Astrocyte (in vitro differentiated cells and primary cell): ENCODE measurements around the gene HLA-A. TPM values are rescaled to one million over a fixed set of nuclear protein-coding genes. Genes with fewer than 3 reads are reported as not detected.

Source experiments
- DNase-seq: peaks from one replicate; pipeline ENCODE4 v3.0.0-alpha.2; 2010; ENCODE audit warnings: low read depth
- FAIRE-seq: peaks from 2 replicates; lab custom pipeline; 2011; peaks lifted over from hg19 to GRCh38; lab: Jason Lieb, UNC
- H2AFZ ChIP-seq: 2 replicates; pipeline ENCODE4 v1.6.0; 2012; ENCODE audit warnings: low read depth, low read length, inconsistent platforms
- H3K27ac ChIP-seq: 2 replicates; pipeline ENCODE4 v1.5.1; 2011; ENCODE audit warnings: low read depth, low read length, inconsistent platforms
- H3K27me3 ChIP-seq: 2 replicates; pipeline ENCODE4 v1.6.0; 2011; ENCODE audit warnings: low read length, inconsistent platforms; ENCODE audit not compliant: insufficient read depth
- H3K36me3 ChIP-seq: 2 replicates; pipeline ENCODE4 v1.5.1; 2011; ENCODE audit warnings: low read length, inconsistent platforms; ENCODE audit not compliant: insufficient read depth
- H3K4me1 ChIP-seq: 2 replicates; pipeline ENCODE4 v1.5.1; 2011; ENCODE audit warnings: low read length, inconsistent platforms; ENCODE audit not compliant: insufficient read depth
- H3K4me2 ChIP-seq: 2 replicates; pipeline ENCODE4 v1.6.0; 2012; ENCODE audit warnings: low read length, inconsistent platforms
- H3K4me3 ChIP-seq: 2 replicates; pipeline ENCODE4 v1.5.1; 2011; ENCODE audit warnings: low read depth, mild to moderate bottlenecking, low read length, inconsistent platforms; ENCODE audit not compliant: insufficient read depth
- H3K79me2 ChIP-seq: 2 replicates; pipeline ENCODE4 v1.6.0; 2012; ENCODE audit warnings: mild to moderate bottlenecking, low read length, inconsistent platforms; ENCODE audit not compliant: insufficient read depth
- H3K9ac ChIP-seq: 2 replicates; pipeline ENCODE4 v1.6.0; 2012; ENCODE audit warnings: mild to moderate bottlenecking, low read length, inconsistent platforms
- H3K9me3 ChIP-seq: 2 replicates; pipeline ENCODE4 v1.5.1; 2012; ENCODE audit warnings: low read depth, mild to moderate bottlenecking, low read length, inconsistent platforms; ENCODE audit not compliant: insufficient read depth
- H4K20me1 ChIP-seq: 2 replicates; pipeline ENCODE4 v1.6.0; 2012; ENCODE audit warnings: low read length, inconsistent platforms; ENCODE audit not compliant: insufficient read depth
- H3K27ac Mint-ChIP-seq: one replicate; pipeline ENCODE4 v1.8.0; 2021; ENCODE audit warnings: mild to moderate bottlenecking, mixed read lengths; ENCODE audit not compliant: unreplicated experiment
- H3K27me3 Mint-ChIP-seq: one replicate; pipeline ENCODE4 v1.8.0; 2021; ENCODE audit warnings: low read depth, mixed read lengths; ENCODE audit not compliant: unreplicated experiment
- H3K36me3 Mint-ChIP-seq: one replicate; pipeline ENCODE4 v1.8.0; 2021; ENCODE audit warnings: low read depth, mixed read lengths; ENCODE audit not compliant: unreplicated experiment
- H3K4me1 Mint-ChIP-seq: one replicate; pipeline ENCODE4 v1.8.0; 2021; ENCODE audit warnings: low read depth, mixed read lengths; ENCODE audit not compliant: unreplicated experiment
- H3K4me3 Mint-ChIP-seq: one replicate; pipeline ENCODE4 v1.8.0; 2021; ENCODE audit warnings: mild to moderate bottlenecking, moderate library complexity, mixed read lengths; ENCODE audit not compliant: unreplicated experiment
- H3K9me3 Mint-ChIP-seq: one replicate; pipeline ENCODE4 v1.8.0; 2021; ENCODE audit warnings: mild to moderate bottlenecking, mixed read lengths; ENCODE audit not compliant: unreplicated experiment
- EZH2 ChIP-seq: IDR thresholded peaks from 2 replicates; pipeline ENCODE4 v1.6.1; 2012; ENCODE audit warnings: mild to moderate bottlenecking, low read length, inconsistent platforms; ENCODE audit not compliant: insufficient read depth
- total RNA-seq: library from RNA; stranded (reverse); gene quantifications from 2 replicates; pipeline ENCODE4 v1.2.1, GENCODE V29; 2021
- TF ChIP-seq, protein P1 (sequence below): IDR thresholded peaks from 2 replicates; pipeline ENCODE4 v1.5.1; 2011; ENCODE audit warnings: low read depth, mild to moderate bottlenecking, inconsistent platforms, low read length, moderate library complexity; ENCODE audit not compliant: insufficient read depth

Gene HLA-A
- total RNA-seq, 1 donor from 2014 or later = 327 TPM

DNA sequence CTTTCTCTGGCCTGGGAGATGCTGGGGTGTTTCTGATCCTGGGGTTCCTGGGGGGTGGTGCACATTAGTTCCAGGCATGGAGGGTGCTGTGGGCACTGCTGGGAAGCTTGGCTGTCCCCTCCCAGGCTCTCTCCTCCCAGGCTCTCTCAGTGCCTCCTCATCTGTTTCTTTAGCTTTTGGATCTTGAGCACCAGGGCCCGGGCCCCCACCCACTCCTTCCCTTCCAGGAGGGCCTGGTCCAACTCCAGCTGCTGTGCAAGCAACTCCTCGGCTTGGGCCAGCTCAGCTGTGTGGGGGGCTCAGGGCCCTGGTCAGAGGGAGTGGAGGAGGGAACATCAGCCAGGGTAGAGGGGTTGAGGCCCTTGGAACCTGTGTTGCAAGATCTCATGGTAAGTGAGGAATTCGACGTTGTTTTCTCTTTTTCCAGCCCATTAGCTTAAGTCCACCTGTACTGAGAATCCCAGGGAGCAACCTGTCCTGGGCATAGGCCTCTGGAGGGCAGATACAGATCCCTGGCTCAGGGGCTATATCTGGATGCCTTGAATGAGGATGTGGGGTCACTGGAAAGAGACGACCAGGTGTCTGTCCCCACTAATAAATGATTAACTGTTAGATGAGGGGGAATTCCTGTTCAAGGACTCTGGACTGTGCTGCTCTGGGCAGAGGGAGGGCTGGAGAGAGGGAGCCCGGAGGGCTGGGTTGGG, 34.5 kb upstream of the HLA-A start:
- Mint-ChIP-seq H3K27me3 (peaks cover 66% of the 10 kb centered on the region), H3K4me1 (peaks cover 2% of the 10 kb centered on the region)

GRCh38 chr6:29908341-29908662, 34.0 kb upstream of the HLA-A start:
- Histone ChIP-seq H4K20me1 (no peaks in the 10 kb centered on the region), H3K27ac (no peak overlapping the region), H3K79me2 (no peaks in the 10 kb centered on the region), H3K4me2 (no peak overlapping the region), H3K4me3 (no peak overlapping the region), H3K36me3 (no peaks in the 10 kb centered on the region), H3K9me3 (no peaks in the 10 kb centered on the region), H3K4me1 (no peaks in the 10 kb centered on the region), H3K9ac (no peak overlapping the region), H2AFZ (no peak overlapping the region), H3K27me3 (peaks cover 5% of the 10 kb centered on the region)
- H3K4me3 Mint-ChIP-seq = no peak overlapping the region
- no peak overlapping the region for H3K27ac Mint-ChIP-seq
- no peaks in the 10 kb centered on the region for H3K36me3 Mint-ChIP-seq
- FAIRE-seq (no peak), DNase-seq (no peak)
- TF ChIP-seq, protein P1, sequence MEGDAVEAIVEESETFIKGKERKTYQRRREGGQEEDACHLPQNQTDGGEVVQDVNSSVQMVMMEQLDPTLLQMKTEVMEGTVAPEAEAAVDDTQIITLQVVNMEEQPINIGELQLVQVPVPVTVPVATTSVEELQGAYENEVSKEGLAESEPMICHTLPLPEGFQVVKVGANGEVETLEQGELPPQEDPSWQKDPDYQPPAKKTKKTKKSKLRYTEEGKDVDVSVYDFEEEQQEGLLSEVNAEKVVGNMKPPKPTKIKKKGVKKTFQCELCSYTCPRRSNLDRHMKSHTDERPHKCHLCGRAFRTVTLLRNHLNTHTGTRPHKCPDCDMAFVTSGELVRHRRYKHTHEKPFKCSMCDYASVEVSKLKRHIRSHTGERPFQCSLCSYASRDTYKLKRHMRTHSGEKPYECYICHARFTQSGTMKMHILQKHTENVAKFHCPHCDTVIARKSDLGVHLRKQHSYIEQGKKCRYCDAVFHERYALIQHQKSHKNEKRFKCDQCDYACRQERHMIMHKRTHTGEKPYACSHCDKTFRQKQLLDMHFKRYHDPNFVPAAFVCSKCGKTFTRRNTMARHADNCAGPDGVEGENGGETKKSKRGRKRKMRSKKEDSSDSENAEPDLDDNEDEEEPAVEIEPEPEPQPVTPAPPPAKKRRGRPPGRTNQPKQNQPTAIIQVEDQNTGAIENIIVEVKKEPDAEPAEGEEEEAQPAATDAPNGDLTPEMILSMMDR = no peak
- TF ChIP-seq EZH2 = no peak
- H3K27me3 Mint-ChIP-seq = peaks cover 71% of the 10 kb centered on the region
- H3K4me1 Mint-ChIP-seq = peaks cover 3% of the 10 kb centered on the region
- peaks cover 4% of the 10 kb centered on the region for H3K9me3 Mint-ChIP-seq

More for the DNA sequence above, 34.5 kb upstream of the HLA-A start:
- DNase-seq = no peak
- H3K79me2 ChIP-seq = no peaks in the 10 kb centered on the region
- no peak overlapping the region for H3K4me3 ChIP-seq
- TF ChIP-seq EZH2 = no peak
- TF ChIP-seq, protein P1 = no peak
- no peak overlapping the region for H2AFZ ChIP-seq
- no peak for FAIRE-seq
- peaks cover 5% of the 10 kb centered on the region for H3K27me3 ChIP-seq
- H3K9me3 Mint-ChIP-seq = peaks cover 4% of the 10 kb centered on the region
- no peak overlapping the region for H3K4me3 Mint-ChIP-seq
- H3K9me3 ChIP-seq = no peaks in the 10 kb centered on the region
- H3K36me3 ChIP-seq = no peaks in the 10 kb centered on the region
- no peaks in the 10 kb centered on the region for H3K4me1 ChIP-seq
- H3K4me2 ChIP-seq = no peak overlapping the region
- no peaks in the 10 kb centered on the region for H3K36me3 Mint-ChIP-seq
- no peak overlapping the region for H3K27ac Mint-ChIP-seq
- no peak overlapping the region for H3K9ac ChIP-seq
- H4K20me1 ChIP-seq = no peaks in the 10 kb centered on the region
- H3K27ac ChIP-seq = no peak overlapping the region

DNA sequence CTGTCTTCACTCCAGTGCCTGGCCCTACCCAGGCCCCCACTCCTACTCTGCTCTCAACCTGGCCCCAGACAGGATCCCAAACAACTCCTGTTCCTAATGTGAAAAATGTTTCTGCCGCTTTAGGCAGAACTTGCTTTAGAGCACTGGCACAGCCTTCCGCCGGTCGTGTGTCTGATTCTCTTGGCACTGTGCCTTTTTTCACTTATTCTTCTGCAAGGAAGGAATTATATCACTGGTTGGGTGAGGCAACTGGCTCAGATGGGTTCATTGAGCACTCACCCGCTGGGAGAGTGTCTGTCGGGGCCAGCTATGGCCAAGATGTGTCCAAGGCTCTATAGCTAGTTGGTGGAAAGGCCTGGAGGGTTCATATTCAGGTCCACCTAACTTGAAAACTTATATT, 33.6 kb upstream of the HLA-A start:
- Histone ChIP-seq H2AFZ (no peak overlapping the region), H3K36me3 (no peaks in the 10 kb centered on the region), H4K20me1 (no peaks in the 10 kb centered on the region), H3K9me3 (no peaks in the 10 kb centered on the region), H3K79me2 (no peaks in the 10 kb centered on the region), H3K4me3 (no peak overlapping the region), H3K27me3 (peaks cover 5% of the 10 kb centered on the region), H3K9ac (no peak overlapping the region), H3K4me1 (no peaks in the 10 kb centered on the region), H3K4me2 (no peak overlapping the region), H3K27ac (no peak overlapping the region)
- Mint-ChIP-seq H3K4me3 (no peak overlapping the region), H3K4me1 (peaks cover 3% of the 10 kb centered on the region), H3K36me3 (no peaks in the 10 kb centered on the region), H3K27ac (no peak overlapping the region), H3K9me3 (peaks cover 4% of the 10 kb centered on the region), H3K27me3 (peaks cover 75% of the 10 kb centered on the region)
- no peak for FAIRE-seq
- DNase-seq = no peak
- TF ChIP-seq EZH2 = no peak
- TF ChIP-seq, protein P1 = no peak
